ENCODE data around the gene HEG1. TPM values are rescaled to one million over a fixed set of nuclear protein-coding genes. Genes with fewer than 3 reads are reported as not detected.

The HEG1 gene
- total and polyA plus RNA-seq, 2 of the 8 experiments (the other 6 are each of a cell fraction or from before 2014, with no cell fraction given) = 5.3 to 9.7 TPM

DNA sequence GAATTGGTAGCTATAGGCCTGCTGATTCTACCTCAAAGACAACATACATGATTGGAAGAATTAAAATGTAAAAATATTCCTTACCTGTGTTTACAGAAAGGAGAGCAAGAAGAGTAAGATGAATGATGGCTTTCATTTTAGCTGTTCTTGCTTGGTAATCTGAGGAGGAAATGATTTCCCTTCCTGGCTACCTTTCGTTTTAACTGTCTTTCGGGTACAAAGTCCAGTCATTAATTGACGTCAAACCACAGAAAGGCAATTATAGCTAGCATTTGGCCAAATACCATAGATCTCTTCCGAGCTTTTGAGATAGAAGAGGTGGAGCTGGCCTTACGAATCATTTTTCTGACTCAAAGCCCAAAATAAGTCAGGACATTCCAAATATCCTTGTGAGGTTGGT is 121.2 kb downstream of the HEG1 start, which contains the start of gene MUC13:
Gene MUC13, minus strand, starts transcription at position 175 of the 400 bp plus-strand sequence. Its CDS starts 39 bp downstream, at position 136.
- H3K23me2 ChIP-seq (ENCODE audit: low read depth, low read length) = no peaks in the 10 kb centered on the region
- H4K5ac ChIP-seq (ENCODE audit: insufficient read length, low read depth, low read length) = no peak within 1 kb of the TSS
- no peak within 1 kb of the TSS for H3K9ac ChIP-seq (replicated peaks in 1 of 4; ENCODE audit: extremely low read depth in 1 of 4, low read depth in 3 of 4, low read length in 3 of 4)
- H4K8ac ChIP-seq (ENCODE audit: extremely low read depth, insufficient read depth, low read length) = no peak within 1 kb of the TSS
- DNase-seq (ENCODE audit: low read depth in 1 of 2, low spot score in 2 of 2) = no peak
- no peak within 1 kb of the TSS for H2BK12ac ChIP-seq (ENCODE audit: low read depth, low read length)
- H3K36me3 ChIP-seq (ENCODE audit: control insufficient read depth in 2 of 4, insufficient read depth in 4 of 4, low read length in 3 of 4) = no peaks in the 10 kb centered on the region
- H2BK5ac ChIP-seq (ENCODE audit: low read depth, low read length) = no peak within 1 kb of the TSS
- no peak within 1 kb of the TSS for H3K4me2 ChIP-seq (ENCODE audit: insufficient read depth in 1 of 2, low read depth in 2 of 2, low read length in 2 of 2)
- ChIA-PET POLR2A (ENCODE audit: partially characterized antibody) (no interaction called here), CTCF (ENCODE audit: partially characterized antibody) (interaction anchor here (1.3 to 13.8 kb wide), 3 partner anchors 10 to 60 kb away, joined by 3 to 126 read pairs (median 3); no protein-coding TSS in a partner anchor)
- H3K79me2 ChIP-seq (ENCODE audit: control insufficient read depth in 1 of 2, insufficient read depth in 2 of 2, low read length in 2 of 2) = no peaks in the 10 kb centered on the region
- no peak within 1 kb of the TSS for H3K56ac ChIP-seq (replicated peaks; ENCODE audit: insufficient read length, low read depth, low read length)
- H3K27me3 ChIP-seq (replicated peaks in 1 of 4; ENCODE audit: control insufficient read depth in 3 of 4, extremely low read depth in 1 of 4, insufficient read depth in 3 of 4, low read length in 3 of 4) = no peaks in the 10 kb centered on the region
- H3K79me1 ChIP-seq (ENCODE audit: low read depth, low read length) = no peaks in the 10 kb centered on the region
- H3K27ac ChIP-seq (ENCODE audit: low read depth, low read length) = no peak within 1 kb of the TSS
- H3K14ac ChIP-seq (ENCODE audit: insufficient read length) = no peak within 1 kb of the TSS
- H3K4me3 ChIP-seq (ENCODE audit: extremely low read depth in 1 of 4, insufficient read depth in 2 of 4, low read depth in 3 of 4, low read length in 4 of 4) = no peak within 1 kb of the TSS
- no peak within 1 kb of the TSS for H4K91ac ChIP-seq (replicated peaks; ENCODE audit: insufficient read length, low read length)
- H4K20me1 ChIP-seq (replicated peaks in 1 of 2; ENCODE audit: control insufficient read depth in 1 of 2, insufficient read depth in 2 of 2, low read length in 2 of 2) = no peaks in the 10 kb centered on the region
- H2BK120ac ChIP-seq (replicated peaks; ENCODE audit: low read depth, low read length) = no peak within 1 kb of the TSS
- H3K4me1 ChIP-seq (replicated peaks in 1 of 4; ENCODE audit: control insufficient read depth in 3 of 4, insufficient read depth in 4 of 4, low read length in 3 of 4) = no peaks in the 10 kb centered on the region
- no peak within 1 kb of the TSS for H3K4ac ChIP-seq (replicated peaks; ENCODE audit: insufficient read length, low read depth, low read length)
- H3K18ac ChIP-seq (ENCODE audit: extremely low read depth, low read length) = no peak within 1 kb of the TSS
- WGBS, 2 experiments (ENCODE audit: extremely low coverage in 1 of 2, insufficient coverage in 1 of 2, insufficient read length in 1 of 2, insufficient replicate concordance in 2 of 2, low coverage in 1 of 2, low lambda C conversion rate in 2 of 2, missing lambda C conversion rate in 1 of 2) = 92% methylated on average over 5 of the region's 5 CpGs; no CpG with 5 or more reads in 1 of the 2 experiments
- H2BK20ac ChIP-seq (ENCODE audit: low read length) = no peak within 1 kb of the TSS
- H2BK15ac ChIP-seq (ENCODE audit: low read length) = no peak within 1 kb of the TSS
- no peak within 1 kb of the TSS for H2AK5ac ChIP-seq (ENCODE audit: low read depth, low read length)
- H2AFZ ChIP-seq (ENCODE audit: low read length) = no peak within 1 kb of the TSS
- no peaks in the 10 kb centered on the region for H3K9me3 ChIP-seq (ENCODE audit: insufficient read depth in 2 of 2, low read depth in 1 of 2, low read length in 1 of 2)
- no peak for FAIRE-seq
- no peak within 1 kb of the TSS for H3K23ac ChIP-seq (ENCODE audit: insufficient read length)
- TF ChIP-seq SP4 (IDR thresholded peaks at IDR 0.05; ENCODE audit: low read length) = no peak
- TF ChIP-seq TBP (IDR thresholded peaks at IDR 0.05; ENCODE audit: low read depth, low read length) = no peak

Measured in H1 (cell line).